Measurements from ENCODE around the gene MLPH. TPM values are rescaled to one million over a fixed set of nuclear protein-coding genes. Genes with fewer than 3 reads are reported as not detected.

The MLPH gene
- total and polyA plus RNA-seq, 2 of the 13 experiments (the other 11 are each of a cell fraction or from before 2014, with no cell fraction given), result 0.12 TPM; not detected in 1

GRCh38 chr2:237572021-237572741, 85.1 kb downstream of the MLPH start (continued):
- TF ChIP-seq ZNF737 (CRISPR knock-in tag; IDR thresholded peaks at IDR 0.05; ENCODE audit: borderline replicate concordance), result no peak
- TF ChIP-seq ZKSCAN8 (CRISPR knock-in tag; IDR thresholded peaks at IDR 0.05; ENCODE audit: borderline replicate concordance), result peak; percentile 81; the same call in 1 of the 2 replicates
- no peak for TF ChIP-seq RFX5 (IDR thresholded peaks at IDR 0.05; ENCODE audit: low read depth, low read length)
- no peak for TF ChIP-seq NFRKB (IDR thresholded peaks at IDR 0.05)
- no peak for TF ChIP-seq ZNF678 (CRISPR knock-in tag; IDR thresholded peaks at IDR 0.05)
- no peak for TF ChIP-seq ZUFSP (CRISPR knock-in tag; IDR thresholded peaks at IDR 0.05; ENCODE audit: borderline replicate concordance)
- no peak for TF ChIP-seq SRSF4 (IDR thresholded peaks at IDR 0.05; ENCODE audit: low read depth, low read length, poor library complexity, severe bottlenecking)
- no peak for TF ChIP-seq ZNF235 (CRISPR knock-in tag; IDR thresholded peaks at IDR 0.05; ENCODE audit: borderline replicate concordance)
- no peak for TF ChIP-seq ZBTB8A (CRISPR knock-in tag; IDR thresholded peaks at IDR 0.05; ENCODE audit: borderline replicate concordance, low read depth)
- no peak for TF ChIP-seq ZNF780A (CRISPR knock-in tag; IDR thresholded peaks at IDR 0.05)
- TF ChIP-seq ZSCAN20 (CRISPR knock-in tag; IDR thresholded peaks at IDR 0.05; ENCODE audit: borderline replicate concordance), result 0 out of 2 replicates have a peak, but pooled peaks have one; percentile 59
- peak; percentile 100 for TF ChIP-seq CTCF (CRISPR knock-in tag; IDR thresholded peaks at IDR 0.05)
